ENCODE results near the gene PIK3CG.

GRCh38 chr7:106848851-106849442 is 16.1 kb upstream of the PIK3CG start:
- TF ChIP-seq REST (tag by site-specific recombination; IDR thresholded peaks at IDR 0.05) (no peak), SETDB1 (IDR thresholded peaks at IDR 0.05; ENCODE audit: insufficient read length, low read length) (no peak), CTCF (tag by site-specific recombination; IDR thresholded peaks at IDR 0.05) (no peak), KLF1 (tag by site-specific recombination; IDR thresholded peaks at IDR 0.05) (no peak), PATZ1 (tag by site-specific recombination; IDR thresholded peaks at IDR 0.05) (no peak), TCF7L2 (IDR thresholded peaks at IDR 0.05; ENCODE audit: borderline replicate concordance, low read depth, low read length) (no peak), ZSCAN5A (tag by site-specific recombination; IDR thresholded peaks at IDR 0.05) (no peak), ZNF510 (tag by site-specific recombination; IDR thresholded peaks at IDR 0.05; ENCODE audit: insufficient replicate concordance) (no peak), MZF1 (tag by site-specific recombination; IDR thresholded peaks at IDR 0.05; ENCODE audit: borderline replicate concordance) (no peak), ZNF114 (tag by site-specific recombination; IDR thresholded peaks at IDR 0.05) (no peak), ZNF521 (tag by site-specific recombination; IDR thresholded peaks at IDR 0.05) (no peak), ZNF660 (tag by site-specific recombination; IDR thresholded peaks at IDR 0.05) (no peak), TSHZ1 (tag by site-specific recombination; IDR thresholded peaks at IDR 0.05; ENCODE audit: borderline replicate concordance) (no peak)
